HEK293 (cell line): Measurements from ENCODE around the gene KDM4C.

ENCODE experiments used
- PRDM1 ChIP-seq: fragments of 450-650 bp; formaldehyde crosslinking; IDR thresholded peaks from 2 replicates; pipeline ENCODE4; 2016; ENCODE audit warnings: missing biosample characterization, missing genetic modification characterization
- ZBTB21 ChIP-seq: fragments of 450-650 bp; formaldehyde crosslinking; IDR thresholded peaks from 2 replicates; pipeline ENCODE4 v1.5.1; 2017; ENCODE audit warnings: missing biosample characterization, missing genetic modification characterization
- ZNF426 ChIP-seq: fragments of 450-650 bp; formaldehyde crosslinking; IDR thresholded peaks from 2 replicates; pipeline ENCODE4 v1.5.1; 2017; ENCODE audit warnings: missing biosample characterization, missing genetic modification characterization, mild to moderate bottlenecking, inconsistent platforms, moderate library complexity
- ZNF610 ChIP-seq: fragments of 450-650 bp; formaldehyde crosslinking; IDR thresholded peaks from 2 replicates; pipeline ENCODE4 v1.5.1; 2016; ENCODE audit warnings: missing biosample characterization, missing genetic modification characterization, borderline replicate concordance
- ZNF768 ChIP-seq: fragments of 450-650 bp; formaldehyde crosslinking; IDR thresholded peaks from 2 replicates; pipeline ENCODE4 v1.5.1; 2018; ENCODE audit warnings: missing biosample characterization, mild to moderate bottlenecking, missing genetic modification characterization
- TF ChIP-seq, protein P1 (sequence below): fragments of 450-650 bp; formaldehyde crosslinking; IDR thresholded peaks from 2 replicates; pipeline ENCODE4 v1.5.1; 2016; ENCODE audit warnings: missing biosample characterization, missing genetic modification characterization
- TF ChIP-seq, protein P2 (sequence below): fragments of 450-650 bp; formaldehyde crosslinking; IDR thresholded peaks from 2 replicates; pipeline ENCODE4; 2016; ENCODE audit warnings: missing biosample characterization, missing genetic modification characterization

DNA sequence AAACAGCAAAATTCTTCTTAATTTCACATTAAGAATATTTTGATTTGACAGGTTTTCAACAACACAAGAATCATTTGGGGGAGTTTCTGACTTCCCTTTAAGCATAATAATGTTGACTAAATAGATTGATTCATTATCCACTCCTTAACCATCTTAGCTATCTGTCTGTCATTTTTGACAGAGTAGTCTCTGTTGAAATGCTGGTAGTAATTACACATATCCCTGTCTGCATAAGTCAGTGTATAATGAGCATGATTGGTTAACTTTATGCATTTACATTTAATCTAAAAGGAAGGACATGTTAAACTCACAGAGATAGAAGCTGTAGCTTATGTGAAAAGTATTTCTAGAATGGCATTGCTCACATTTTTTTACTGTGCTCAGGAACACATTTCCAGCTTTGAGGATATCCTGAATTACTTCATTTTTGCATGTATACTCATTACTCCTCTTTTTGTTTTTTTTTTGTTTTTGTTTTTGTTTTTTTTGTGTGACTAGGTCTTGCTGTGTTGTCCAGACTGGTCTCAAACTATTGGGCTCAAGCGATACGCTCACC lies 385.9 kb downstream of the KDM4C start:
- TF ChIP-seq, protein P1, sequence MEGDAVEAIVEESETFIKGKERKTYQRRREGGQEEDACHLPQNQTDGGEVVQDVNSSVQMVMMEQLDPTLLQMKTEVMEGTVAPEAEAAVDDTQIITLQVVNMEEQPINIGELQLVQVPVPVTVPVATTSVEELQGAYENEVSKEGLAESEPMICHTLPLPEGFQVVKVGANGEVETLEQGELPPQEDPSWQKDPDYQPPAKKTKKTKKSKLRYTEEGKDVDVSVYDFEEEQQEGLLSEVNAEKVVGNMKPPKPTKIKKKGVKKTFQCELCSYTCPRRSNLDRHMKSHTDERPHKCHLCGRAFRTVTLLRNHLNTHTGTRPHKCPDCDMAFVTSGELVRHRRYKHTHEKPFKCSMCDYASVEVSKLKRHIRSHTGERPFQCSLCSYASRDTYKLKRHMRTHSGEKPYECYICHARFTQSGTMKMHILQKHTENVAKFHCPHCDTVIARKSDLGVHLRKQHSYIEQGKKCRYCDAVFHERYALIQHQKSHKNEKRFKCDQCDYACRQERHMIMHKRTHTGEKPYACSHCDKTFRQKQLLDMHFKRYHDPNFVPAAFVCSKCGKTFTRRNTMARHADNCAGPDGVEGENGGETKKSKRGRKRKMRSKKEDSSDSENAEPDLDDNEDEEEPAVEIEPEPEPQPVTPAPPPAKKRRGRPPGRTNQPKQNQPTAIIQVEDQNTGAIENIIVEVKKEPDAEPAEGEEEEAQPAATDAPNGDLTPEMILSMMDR (tag by site-specific recombination) = no peak
- no peak for TF ChIP-seq ZNF768
- no peak for TF ChIP-seq ZNF610 (tag by site-specific recombination)
- TF ChIP-seq ZBTB21 = no peak
- TF ChIP-seq, protein P2, sequence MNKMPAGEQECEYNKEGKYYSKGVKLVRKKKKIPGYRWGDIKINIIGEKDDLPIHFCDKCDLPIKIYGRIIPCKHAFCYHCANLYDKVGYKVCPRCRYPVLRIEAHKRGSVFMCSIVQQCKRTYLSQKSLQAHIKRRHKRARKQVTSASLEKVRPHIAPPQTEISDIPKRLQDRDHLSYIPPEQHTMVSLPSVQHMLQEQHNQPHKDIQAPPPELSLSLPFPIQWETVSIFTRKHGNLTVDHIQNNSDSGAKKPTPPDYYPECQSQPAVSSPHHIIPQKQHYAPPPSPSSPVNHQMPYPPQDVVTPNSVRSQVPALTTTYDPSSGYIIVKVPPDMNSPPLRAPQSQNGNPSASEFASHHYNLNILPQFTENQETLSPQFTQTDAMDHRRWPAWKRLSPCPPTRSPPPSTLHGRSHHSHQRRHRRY (tag by site-specific recombination) = no peak
- TF ChIP-seq PRDM1 (tag by site-specific recombination) = no peak
- no peak for TF ChIP-seq ZNF426 (tag by site-specific recombination)
